Measurements from ENCODE around the gene CPSF4L. TPM values are rescaled to one million over a fixed set of nuclear protein-coding genes. Genes with fewer than 3 reads are reported as not detected.

The CPSF4L gene
- polyA plus RNA-seq, 1 donor (not counting 4 experiments of a cell fraction or from before 2014, with no cell fraction given): not detected

GRCh38 chr17:73285603-73285908 is 23.9 kb upstream of the CPSF4L start:
- H2AFZ ChIP-seq (ENCODE audit: control insufficient read depth, low read length): no peak overlapping the region
- FAIRE-seq: no peak
- TF ChIP-seq CTCF (optimal IDR thresholded peaks at IDR 0.05 in 1 of 3, IDR thresholded peaks at IDR 0.05 in 1 of 3, conservative IDR thresholded peaks at IDR 0.05 in 1 of 3; ENCODE audit: extremely low read depth in 1 of 3, insufficient read depth in 2 of 3, low read length in 3 of 3) (no peak), EZH2 (IDR thresholded peaks at IDR 0.05; ENCODE audit: low read length) (no peak)
- no peaks in the 10 kb centered on the region for H3K9me1 ChIP-seq (ENCODE audit: control insufficient read depth, extremely low read depth, insufficient read depth, low read length)
- peaks cover 6% of the 10 kb centered on the region for H4K20me1 ChIP-seq (ENCODE audit: control insufficient read depth, extremely low read depth, insufficient read depth, low read length)
- dilution Hi-C loops (cut with MboI; ENCODE audit: extremely low pct_ligation_motif_present, low sequenced_read_pairs): no loop called here
- no peak for DNase-seq (ENCODE audit: low read depth, low spot score)
- peaks cover 13% of the 10 kb centered on the region for H3K4me1 ChIP-seq (ENCODE audit: control insufficient read depth, extremely low read depth, insufficient read depth, low read length)
- no peak overlapping the region for H3K4me2 ChIP-seq (ENCODE audit: control insufficient read depth, extremely low read depth, insufficient read depth, low read depth, low read length)
- no peaks in the 10 kb centered on the region for H3K27me3 ChIP-seq (ENCODE audit: control insufficient read depth, extremely low read depth, insufficient read depth, low read length)
- peaks cover 3% of the 10 kb centered on the region for H3K79me2 ChIP-seq (ENCODE audit: control insufficient read depth, insufficient read depth, low read length)
- no peak overlapping the region for H3K4me3 ChIP-seq (ENCODE audit: control insufficient read depth in 2 of 3, extremely low read depth in 1 of 3, insufficient read depth in 2 of 3, low read depth in 1 of 3, low read length in 3 of 3)
- peaks cover 3 to 6% of the 10 kb centered on the region in 2 experiments for H3K36me3 ChIP-seq (ENCODE audit: control insufficient read depth in 2 of 2, extremely low read depth in 1 of 2, insufficient read depth in 2 of 2, low read length in 2 of 2)
- H3K9me3 ChIP-seq (ENCODE audit: control insufficient read depth, low read depth, low read length): no peaks in the 10 kb centered on the region
- H3K9ac ChIP-seq (ENCODE audit: control insufficient read depth, extremely low read depth, insufficient read depth, low read length): no peak overlapping the region
- H3K27ac ChIP-seq (ENCODE audit: control insufficient read depth, insufficient read depth, low read length): no peak overlapping the region

GRCh38 chr17:73284906-73285602 is 23.4 kb upstream of the CPSF4L start:
- no peak overlapping the region for H2AFZ ChIP-seq (ENCODE audit: control insufficient read depth, low read length)
- no peaks in the 10 kb centered on the region for H3K9me3 ChIP-seq (ENCODE audit: control insufficient read depth, low read depth, low read length)
- H3K4me3 ChIP-seq (ENCODE audit: control insufficient read depth in 2 of 3, extremely low read depth in 1 of 3, insufficient read depth in 2 of 3, low read depth in 1 of 3, low read length in 3 of 3): no peak overlapping the region
- DNase-seq (ENCODE audit: low read depth, low spot score) (no peak), FAIRE-seq (no peak)
- peaks cover 3% of the 10 kb centered on the region for H3K79me2 ChIP-seq (ENCODE audit: control insufficient read depth, insufficient read depth, low read length)
- H3K9ac ChIP-seq (ENCODE audit: control insufficient read depth, extremely low read depth, insufficient read depth, low read length): no peak overlapping the region
- peaks cover 13% of the 10 kb centered on the region for H3K4me1 ChIP-seq (ENCODE audit: control insufficient read depth, extremely low read depth, insufficient read depth, low read length)
- no peak overlapping the region for H3K27ac ChIP-seq (ENCODE audit: control insufficient read depth, insufficient read depth, low read length)
- no peaks in the 10 kb centered on the region for H3K9me1 ChIP-seq (ENCODE audit: control insufficient read depth, extremely low read depth, insufficient read depth, low read length)
- peaks cover 4% of the 10 kb centered on the region for H4K20me1 ChIP-seq (ENCODE audit: control insufficient read depth, extremely low read depth, insufficient read depth, low read length)
- no peaks in the 10 kb centered on the region for H3K27me3 ChIP-seq (ENCODE audit: control insufficient read depth, extremely low read depth, insufficient read depth, low read length)
- TF ChIP-seq EZH2 (IDR thresholded peaks at IDR 0.05; ENCODE audit: low read length): no peak
- no peak for TF ChIP-seq CTCF (optimal IDR thresholded peaks at IDR 0.05 in 1 of 3, IDR thresholded peaks at IDR 0.05 in 1 of 3, conservative IDR thresholded peaks at IDR 0.05 in 1 of 3; ENCODE audit: extremely low read depth in 1 of 3, insufficient read depth in 2 of 3, low read length in 3 of 3)
- dilution Hi-C loops (cut with MboI; ENCODE audit: extremely low pct_ligation_motif_present, low sequenced_read_pairs): no loop called here
- H3K4me2 ChIP-seq (ENCODE audit: control insufficient read depth, extremely low read depth, insufficient read depth, low read depth, low read length): no peak overlapping the region
- H3K36me3 ChIP-seq (ENCODE audit: control insufficient read depth in 2 of 2, extremely low read depth in 1 of 2, insufficient read depth in 2 of 2, low read length in 2 of 2): peaks cover 3 to 6% of the 10 kb centered on the region in 2 experiments
